Natural killer cell (primary cell): ENCODE results near the gene SEMA3C. TPM values are rescaled to one million over a fixed set of nuclear protein-coding genes. Genes with fewer than 3 reads are reported as not detected.

Experiments
- ATAC-seq, 3 donors: fragments of 150-1000 bp in 2 of 3; fragments of 200-7000 bp in 1 of 3; cut with Tn5 transposase; 1 replicate in 1 of 3; 2 replicates in 2 of 3; pipeline ENCODE4 v1.10.0; 2021; ENCODE audit warnings: mild to moderate bottlenecking in 2 of 3, moderate library complexity in 2 of 3
- DNase-seq, 2 donors: peaks; one replicate each; pipeline versions ENCODE4 v3.0.0 to v3.0.0-alpha.2; 2013 to 2021; ENCODE audit warnings: mixed read lengths in 1 of 2
- H3K27ac ChIP-seq: one replicate; pipeline ENCODE4 v1.5.1; 2013; ENCODE audit warnings: mild to moderate bottlenecking, low read length
- H3K27me3 ChIP-seq: one replicate; pipeline ENCODE4 v1.6.1; 2013; ENCODE audit warnings: low read length; ENCODE audit not compliant: control insufficient read depth, insufficient read depth
- H3K36me3 ChIP-seq: one replicate; pipeline ENCODE4 v1.6.1; 2013; ENCODE audit warnings: low read length; ENCODE audit not compliant: control insufficient read depth, insufficient read depth
- H3K4me1 ChIP-seq: one replicate; pipeline ENCODE4 v1.6.1; 2013; ENCODE audit warnings: low read length; ENCODE audit not compliant: control insufficient read depth, insufficient read depth
- H3K4me3 ChIP-seq: one replicate; pipeline ENCODE4 v1.5.1; 2013; ENCODE audit warnings: low read length
- H3K9me3 ChIP-seq: one replicate; pipeline ENCODE4 v1.6.1; 2013; ENCODE audit warnings: low read length; ENCODE audit not compliant: control insufficient read depth, insufficient read depth
- H3K27ac Mint-ChIP-seq, 2 donors: one replicate each; pipeline ENCODE4 v1.8.0; 2022; ENCODE audit warnings: mild to moderate bottlenecking in 2 of 2, mixed read lengths in 2 of 2, moderate library complexity in 1 of 2
- H3K27me3 Mint-ChIP-seq, 2 donors: one replicate each; pipeline ENCODE4 v1.8.0; 2022; ENCODE audit warnings: low read depth in 2 of 2, mixed read lengths in 2 of 2
- H3K36me3 Mint-ChIP-seq: one replicate; pipeline ENCODE4 v1.8.0; 2022; ENCODE audit warnings: mixed read lengths
- H3K4me1 Mint-ChIP-seq, 2 donors: one replicate each; pipeline ENCODE4 v1.8.0; 2022; ENCODE audit warnings: mixed read lengths in 2 of 2
- H3K4me3 Mint-ChIP-seq: one replicate; pipeline ENCODE4 v1.8.0; 2022; ENCODE audit warnings: mild to moderate bottlenecking, moderate library complexity, mixed read lengths
- H3K9me3 Mint-ChIP-seq, 2 donors: one replicate each; pipeline ENCODE4 v1.8.0; 2022; ENCODE audit warnings: mixed read lengths in 2 of 2
- WGBS: methylation state at CpG from one replicate; pipeline ENCODE4 v1.1.7; 2013; ENCODE audit warnings: missing lambda C conversion rate; ENCODE audit not compliant: insufficient coverage; 5-methylcytosine and 5-hydroxymethylcytosine counted together
- intact Hi-C: fragments of 100-400 bp; cut with micrococcal nuclease; formaldehyde crosslinking; loops from one replicate; pipeline ENCODE4 v1.14.2; 2022
- total RNA-seq, 4 donors: library from RNA; stranded (reverse); fragments of 120-200 nt in 1 of 4; gene quantifications; one replicate each; pipeline versions ENCODE4 v1.2.3 to v1.2.4, GENCODE V29; 2013 to 2022
- TF ChIP-seq, protein P1 (sequence below): fragments of 200-600 bp; IDR thresholded peaks from one replicate; pipeline ENCODE4 v1.8.0; 2022; ENCODE audit warnings: antibody characterized with exemption

The SEMA3C gene
- total RNA-seq, 3 donors from 2014 or later (not counting 1 experiment from before 2014, with no cell fraction given), result 0.41 to 12.2 (median 0.94) TPM

GRCh38 chr7:80783678-80784327, 135.0 kb downstream of the SEMA3C start:
- no peaks in the 10 kb centered on the region for H3K9me3 ChIP-seq
- intact Hi-C loops, result no loop called here
- TF ChIP-seq, protein P1, sequence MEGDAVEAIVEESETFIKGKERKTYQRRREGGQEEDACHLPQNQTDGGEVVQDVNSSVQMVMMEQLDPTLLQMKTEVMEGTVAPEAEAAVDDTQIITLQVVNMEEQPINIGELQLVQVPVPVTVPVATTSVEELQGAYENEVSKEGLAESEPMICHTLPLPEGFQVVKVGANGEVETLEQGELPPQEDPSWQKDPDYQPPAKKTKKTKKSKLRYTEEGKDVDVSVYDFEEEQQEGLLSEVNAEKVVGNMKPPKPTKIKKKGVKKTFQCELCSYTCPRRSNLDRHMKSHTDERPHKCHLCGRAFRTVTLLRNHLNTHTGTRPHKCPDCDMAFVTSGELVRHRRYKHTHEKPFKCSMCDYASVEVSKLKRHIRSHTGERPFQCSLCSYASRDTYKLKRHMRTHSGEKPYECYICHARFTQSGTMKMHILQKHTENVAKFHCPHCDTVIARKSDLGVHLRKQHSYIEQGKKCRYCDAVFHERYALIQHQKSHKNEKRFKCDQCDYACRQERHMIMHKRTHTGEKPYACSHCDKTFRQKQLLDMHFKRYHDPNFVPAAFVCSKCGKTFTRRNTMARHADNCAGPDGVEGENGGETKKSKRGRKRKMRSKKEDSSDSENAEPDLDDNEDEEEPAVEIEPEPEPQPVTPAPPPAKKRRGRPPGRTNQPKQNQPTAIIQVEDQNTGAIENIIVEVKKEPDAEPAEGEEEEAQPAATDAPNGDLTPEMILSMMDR, result no peak
- Mint-ChIP-seq H3K36me3 (no peaks in the 10 kb centered on the region), H3K27ac (no peak overlapping the region), H3K4me1 (peaks cover 0 to 2% of the 10 kb centered on the region in 2 donors), H3K27me3 (no peaks in the 10 kb centered on the region), H3K9me3 (peaks cover 2 to 5% of the 10 kb centered on the region in 2 donors), H3K4me3 (no peak overlapping the region)
- WGBS, result no CpG with 5 or more reads among the region's 2 CpGs
- H3K36me3 ChIP-seq, result no peaks in the 10 kb centered on the region
- no peak overlapping the region for H3K27ac ChIP-seq
- H3K27me3 ChIP-seq, result no peaks in the 10 kb centered on the region
- H3K4me1 ChIP-seq, result no peaks in the 10 kb centered on the region
- ATAC-seq (no peak), DNase-seq (no peak)
- H3K4me3 ChIP-seq, result no peak overlapping the region

DNA sequence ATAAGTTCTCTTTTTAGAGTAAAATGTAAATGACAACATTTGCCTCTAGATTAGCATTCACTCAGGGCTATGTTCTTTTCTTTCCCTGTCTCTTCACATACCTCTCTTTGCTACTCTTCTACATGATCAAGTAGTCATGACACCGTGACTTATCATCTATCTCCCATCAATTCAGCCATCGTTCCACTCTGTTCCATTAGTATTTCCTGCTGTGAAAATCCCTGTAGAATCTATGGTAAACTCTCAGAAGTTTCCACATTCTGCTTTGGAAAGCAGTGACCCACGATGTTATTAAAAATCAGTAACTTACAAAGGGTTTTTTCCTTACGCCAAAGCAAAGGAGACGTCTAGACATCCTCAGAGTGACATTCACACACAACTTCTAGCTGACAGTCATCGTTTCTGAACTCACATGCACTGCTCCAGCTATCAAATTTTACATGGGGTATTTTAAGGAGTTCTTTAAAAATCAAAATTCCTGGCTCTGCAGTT, 135.6 kb downstream of the SEMA3C start:
- no peaks in the 10 kb centered on the region for H3K36me3 Mint-ChIP-seq
- H3K4me1 Mint-ChIP-seq, result peaks cover 0 to 5% of the 10 kb centered on the region in 2 donors
- Histone ChIP-seq H3K36me3 (no peaks in the 10 kb centered on the region), H3K9me3 (no peaks in the 10 kb centered on the region), H3K27me3 (no peaks in the 10 kb centered on the region), H3K4me3 (no peak overlapping the region), H3K27ac (no peak overlapping the region), H3K4me1 (no peaks in the 10 kb centered on the region)
- intact Hi-C loops, result no loop called here
- TF ChIP-seq, protein P1, result no peak
- H3K27me3 Mint-ChIP-seq, result no peaks in the 10 kb centered on the region
- DNase-seq (no peak), ATAC-seq (no peak)
- WGBS, result 82% methylated on average over 6 of the region's 6 CpGs
- peaks cover 2 to 10% of the 10 kb centered on the region in 2 donors for H3K9me3 Mint-ChIP-seq
- no peak overlapping the region for H3K27ac Mint-ChIP-seq
- no peak overlapping the region for H3K4me3 Mint-ChIP-seq

DNA sequence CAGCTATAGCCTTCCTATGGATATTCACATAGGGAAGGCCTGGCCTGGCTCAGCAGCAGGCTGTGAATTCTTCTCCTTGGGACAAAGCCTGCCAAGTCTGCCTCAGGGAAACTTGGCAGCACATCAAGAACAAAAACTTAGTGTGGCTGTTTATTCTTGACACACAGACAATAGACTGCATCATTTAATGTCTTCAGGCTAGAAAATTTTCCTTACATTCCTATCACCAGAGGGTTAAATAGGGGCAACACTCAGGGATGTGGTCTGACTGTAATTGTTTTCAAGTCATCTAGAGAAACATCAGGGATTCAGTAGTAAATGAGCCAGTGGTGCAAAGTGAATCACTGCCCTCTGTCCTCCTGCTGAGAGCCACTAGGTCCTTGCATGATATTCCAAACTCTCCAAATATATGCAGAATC, 137.3 kb downstream of the SEMA3C start:
- no peak for DNase-seq
- Histone ChIP-seq H3K36me3 (no peaks in the 10 kb centered on the region), H3K4me1 (no peaks in the 10 kb centered on the region), H3K27me3 (no peaks in the 10 kb centered on the region), H3K27ac (no peak overlapping the region), H3K9me3 (no peaks in the 10 kb centered on the region), H3K4me3 (no peak overlapping the region)
- intact Hi-C loops, result no loop called here
- Mint-ChIP-seq H3K4me1 (peaks cover 0 to 5% of the 10 kb centered on the region in 2 donors), H3K27ac (no peak overlapping the region), H3K9me3 (peaks cover 2 to 7% of the 10 kb centered on the region in 2 donors), H3K4me3 (no peak overlapping the region), H3K36me3 (no peaks in the 10 kb centered on the region), H3K27me3 (no peaks in the 10 kb centered on the region)
- TF ChIP-seq, protein P1, result no peak
- ATAC-seq, result no peak

DNA sequence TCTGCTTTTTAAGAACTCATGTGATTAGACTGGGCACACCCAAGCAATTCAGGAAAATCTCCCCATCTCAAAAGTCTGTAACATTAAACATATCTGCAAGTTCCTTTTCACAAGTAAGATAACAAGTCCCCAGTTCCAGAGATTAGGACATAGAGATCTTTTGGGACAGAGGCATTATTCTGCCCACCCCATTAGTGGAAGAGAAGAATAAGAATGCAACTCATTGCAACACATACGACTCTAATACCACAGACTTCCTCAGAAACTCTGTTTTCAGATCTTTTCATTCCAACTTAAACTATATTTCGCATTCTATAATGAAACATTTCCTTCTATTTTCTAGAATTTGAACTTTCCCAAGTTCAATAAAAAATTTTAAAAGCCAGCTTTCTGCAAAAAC, 137.7 kb downstream of the SEMA3C start:
- intact Hi-C loops, result no loop called here
- no peak overlapping the region for H3K27ac ChIP-seq
- no peaks in the 10 kb centered on the region for H3K27me3 Mint-ChIP-seq
- H3K27ac Mint-ChIP-seq, result no peak overlapping the region
- ATAC-seq (no peak), DNase-seq (no peak)
- no peak overlapping the region for H3K4me3 ChIP-seq
- WGBS, result 63% methylated on average over 2 of the region's 2 CpGs
- no peaks in the 10 kb centered on the region for H3K36me3 Mint-ChIP-seq
- no peaks in the 10 kb centered on the region for H3K4me1 ChIP-seq
- H3K9me3 ChIP-seq, result no peaks in the 10 kb centered on the region
- no peaks in the 10 kb centered on the region for H3K36me3 ChIP-seq
- TF ChIP-seq, protein P1, result no peak
- no peak overlapping the region for H3K4me3 Mint-ChIP-seq
- no peaks in the 10 kb centered on the region for H3K27me3 ChIP-seq
- peaks cover 2 to 6% of the 10 kb centered on the region in 2 donors for H3K9me3 Mint-ChIP-seq
- H3K4me1 Mint-ChIP-seq, result peaks cover 0 to 5% of the 10 kb centered on the region in 2 donors
